SK-N-SH treated with all-trans-retinoic acid at 6 μM for 48 hours (cell line): Measurements from ENCODE around the gene GPR173.
A peak's percentile ranks its signal among the peaks of the same experiment; 100 is the strongest.

Experiments used
- ATAC-seq: fragments of 200-7000 bp; cut with Tn5 transposase; 3 replicates; pipeline ENCODE4 v1.9.1; 2020; ENCODE audit warnings: mild to moderate bottlenecking, moderate library complexity
- BACH2 ChIP-seq: fragments of 250-450 bp; sonication (Bioruptor Pico); IDR thresholded peaks from 2 replicates; pipeline ENCODE4 v1.9.0; 2021; ENCODE audit warnings: mild to moderate bottlenecking, borderline replicate concordance
- CSDC2 ChIP-seq: fragments of 250-450 bp; sonication (Bioruptor Pico); IDR thresholded peaks from 2 replicates; pipeline ENCODE4 v1.5.0; 2020; ENCODE audit warnings: mild to moderate bottlenecking, moderate library complexity
- ESRRG ChIP-seq: fragments of 250-450 bp; sonication (Bioruptor Pico); IDR thresholded peaks from 2 replicates; pipeline ENCODE4 v1.6.1; 2021; ENCODE audit warnings: mild to moderate bottlenecking
- GLIS3 ChIP-seq: fragments of 250-450 bp; sonication (Bioruptor Pico); IDR thresholded peaks from 2 replicates; pipeline ENCODE4 v1.5.0; 2020; ENCODE audit warnings: mild to moderate bottlenecking, moderate library complexity
- OSR1 ChIP-seq: fragments of 250-450 bp; sonication (Bioruptor Pico); IDR thresholded peaks from 2 replicates; pipeline ENCODE4 v1.8.0; 2022; ENCODE audit warnings: moderate library complexity, mild to moderate bottlenecking, inconsistent platforms
- SNAI2 ChIP-seq: fragments of 250-450 bp; sonication (Bioruptor Pico); IDR thresholded peaks from 2 replicates; pipeline ENCODE4 v1.5.0; 2020; ENCODE audit warnings: mild to moderate bottlenecking, moderate library complexity
- TCF4 ChIP-seq: fragments of 250-450 bp; sonication (Bioruptor Pico); IDR thresholded peaks from 2 replicates; pipeline ENCODE4 v1.8.0; 2021; ENCODE audit warnings: mild to moderate bottlenecking, moderate library complexity, borderline replicate concordance
- TOX ChIP-seq: fragments of 250-450 bp; sonication (Bioruptor Pico); IDR thresholded peaks from 2 replicates; pipeline ENCODE4 v1.8.0; 2021; ENCODE audit warnings: mild to moderate bottlenecking, moderate library complexity, borderline replicate concordance
- ZFP3 ChIP-seq: fragments of 250-450 bp; sonication (Bioruptor Pico); IDR thresholded peaks from 2 replicates; pipeline ENCODE4 v1.5.0; 2020; ENCODE audit warnings: mild to moderate bottlenecking, moderate library complexity
- ZFP30 ChIP-seq: fragments of 450-650 bp; formaldehyde crosslinking; IDR thresholded peaks from 2 replicates; pipeline ENCODE4 v1.5.0; 2022; ENCODE audit warnings: mild to moderate bottlenecking, moderate library complexity
- ZNF8 ChIP-seq: fragments of 450-650 bp; formaldehyde crosslinking; IDR thresholded peaks from 2 replicates; pipeline ENCODE4 v1.5.0; 2020; ENCODE audit warnings: mild to moderate bottlenecking, moderate library complexity
- TF ChIP-seq, protein P1 (sequence below): fragments of 250-450 bp; sonication (Bioruptor Pico); IDR thresholded peaks from 2 replicates; pipeline ENCODE4 v1.5.1; 2020; ENCODE audit warnings: low read depth, mild to moderate bottlenecking, moderate library complexity
- TF ChIP-seq, protein P2 (sequence below): fragments of 250-450 bp; sonication (Bioruptor Pico); IDR thresholded peaks from 2 replicates; pipeline ENCODE4 v1.5.0; 2020; ENCODE audit warnings: mild to moderate bottlenecking, moderate library complexity
- TF ChIP-seq, protein P3 (sequence below): fragments of 250-450 bp; sonication (Bioruptor Pico); IDR thresholded peaks from 2 replicates; pipeline ENCODE4 v1.8.0; 2020; ENCODE audit warnings: mild to moderate bottlenecking, moderate library complexity, borderline replicate concordance
- TF ChIP-seq, protein P4 (sequence below): fragments of 250-450 bp; sonication (Bioruptor Pico); IDR thresholded peaks from 2 replicates; pipeline ENCODE4 v1.8.0; 2021; ENCODE audit warnings: low read depth, mild to moderate bottlenecking, moderate library complexity, borderline replicate concordance

Gene GPR173

DNA sequence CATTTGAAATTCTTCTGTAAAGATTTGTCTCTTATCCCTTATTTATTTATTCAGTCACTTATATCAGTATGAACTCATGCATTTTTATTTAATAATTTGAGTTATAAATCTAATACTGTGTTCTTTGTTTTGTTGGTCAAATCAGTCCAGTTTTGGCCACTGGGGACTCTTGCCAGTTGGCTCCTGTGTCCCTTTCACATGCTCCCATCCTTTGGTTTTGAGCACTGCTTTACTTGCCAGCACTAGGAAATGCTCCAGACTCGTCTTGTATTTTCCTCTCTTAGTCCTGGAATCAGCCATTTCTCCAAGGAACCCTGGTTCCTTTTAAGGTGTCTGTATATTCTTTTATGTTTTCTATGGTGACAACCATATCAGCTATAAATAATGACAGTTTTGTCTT lies 73.4 kb downstream of the GPR173 start:
- TF ChIP-seq, protein P1, sequence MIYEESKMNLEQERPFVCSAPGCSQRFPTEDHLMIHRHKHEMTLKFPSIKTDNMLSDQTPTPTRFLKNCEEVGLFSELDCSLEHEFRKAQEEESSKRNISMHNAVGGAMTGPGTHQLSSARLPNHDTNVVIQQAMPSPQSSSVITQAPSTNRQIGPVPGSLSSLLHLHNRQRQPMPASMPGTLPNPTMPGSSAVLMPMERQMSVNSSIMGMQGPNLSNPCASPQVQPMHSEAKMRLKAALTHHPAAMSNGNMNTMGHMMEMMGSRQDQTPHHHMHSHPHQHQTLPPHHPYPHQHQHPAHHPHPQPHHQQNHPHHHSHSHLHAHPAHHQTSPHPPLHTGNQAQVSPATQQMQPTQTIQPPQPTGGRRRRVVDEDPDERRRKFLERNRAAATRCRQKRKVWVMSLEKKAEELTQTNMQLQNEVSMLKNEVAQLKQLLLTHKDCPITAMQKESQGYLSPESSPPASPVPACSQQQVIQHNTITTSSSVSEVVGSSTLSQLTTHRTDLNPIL (CRISPR knock-in tag) = no peak
- TF ChIP-seq TCF4 (CRISPR knock-in tag) = no peak
- no peak for TF ChIP-seq ZNF8 (CRISPR knock-in tag)
- TF ChIP-seq, all 23 proteins: peak for 0

DNA sequence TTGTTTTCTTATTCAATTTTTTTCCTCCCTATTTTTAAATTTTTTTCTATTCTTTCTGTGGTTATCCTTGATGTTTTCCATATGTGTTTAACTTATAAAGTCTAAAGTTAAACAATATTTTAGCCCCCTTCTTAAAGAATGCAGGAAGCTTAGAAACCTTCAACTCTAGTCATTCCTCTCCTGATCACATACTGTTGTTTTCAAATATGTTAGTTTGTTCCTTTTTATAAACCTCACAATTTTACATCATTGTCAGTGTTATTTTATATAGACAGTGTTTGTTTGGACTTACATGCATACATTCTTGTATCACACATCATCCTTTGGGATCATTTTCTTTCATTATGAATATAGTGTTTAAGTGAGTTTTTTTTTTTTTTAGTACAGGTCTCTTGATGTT lies 76.9 kb downstream of the GPR173 start:
- no peak for TF ChIP-seq TOX (CRISPR knock-in tag)
- TF ChIP-seq, protein P2, sequence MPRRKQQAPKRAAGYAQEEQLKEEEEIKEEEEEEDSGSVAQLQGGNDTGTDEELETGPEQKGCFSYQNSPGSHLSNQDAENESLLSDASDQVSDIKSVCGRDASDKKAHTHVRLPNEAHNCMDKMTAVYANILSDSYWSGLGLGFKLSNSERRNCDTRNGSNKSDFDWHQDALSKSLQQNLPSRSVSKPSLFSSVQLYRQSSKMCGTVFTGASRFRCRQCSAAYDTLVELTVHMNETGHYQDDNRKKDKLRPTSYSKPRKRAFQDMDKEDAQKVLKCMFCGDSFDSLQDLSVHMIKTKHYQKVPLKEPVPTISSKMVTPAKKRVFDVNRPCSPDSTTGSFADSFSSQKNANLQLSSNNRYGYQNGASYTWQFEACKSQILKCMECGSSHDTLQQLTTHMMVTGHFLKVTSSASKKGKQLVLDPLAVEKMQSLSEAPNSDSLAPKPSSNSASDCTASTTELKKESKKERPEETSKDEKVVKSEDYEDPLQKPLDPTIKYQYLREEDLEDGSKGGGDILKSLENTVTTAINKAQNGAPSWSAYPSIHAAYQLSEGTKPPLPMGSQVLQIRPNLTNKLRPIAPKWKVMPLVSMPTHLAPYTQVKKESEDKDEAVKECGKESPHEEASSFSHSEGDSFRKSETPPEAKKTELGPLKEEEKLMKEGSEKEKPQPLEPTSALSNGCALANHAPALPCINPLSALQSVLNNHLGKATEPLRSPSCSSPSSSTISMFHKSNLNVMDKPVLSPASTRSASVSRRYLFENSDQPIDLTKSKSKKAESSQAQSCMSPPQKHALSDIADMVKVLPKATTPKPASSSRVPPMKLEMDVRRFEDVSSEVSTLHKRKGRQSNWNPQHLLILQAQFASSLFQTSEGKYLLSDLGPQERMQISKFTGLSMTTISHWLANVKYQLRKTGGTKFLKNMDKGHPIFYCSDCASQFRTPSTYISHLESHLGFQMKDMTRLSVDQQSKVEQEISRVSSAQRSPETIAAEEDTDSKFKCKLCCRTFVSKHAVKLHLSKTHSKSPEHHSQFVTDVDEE (CRISPR knock-in tag) = no peak
- TF ChIP-seq SNAI2 (CRISPR knock-in tag) = no peak
- TF ChIP-seq ZFP3 (CRISPR knock-in tag) = no peak
- no peak for TF ChIP-seq OSR1 (CRISPR knock-in tag)
- no peak for TF ChIP-seq TCF4 (CRISPR knock-in tag)
- no peak for TF ChIP-seq BACH2
- TF ChIP-seq GLIS3 (CRISPR knock-in tag) = no peak
- ATAC-seq = no peak

More for the DNA sequence above, 73.4 kb downstream of the GPR173 start:
- no peak for ATAC-seq

DNA sequence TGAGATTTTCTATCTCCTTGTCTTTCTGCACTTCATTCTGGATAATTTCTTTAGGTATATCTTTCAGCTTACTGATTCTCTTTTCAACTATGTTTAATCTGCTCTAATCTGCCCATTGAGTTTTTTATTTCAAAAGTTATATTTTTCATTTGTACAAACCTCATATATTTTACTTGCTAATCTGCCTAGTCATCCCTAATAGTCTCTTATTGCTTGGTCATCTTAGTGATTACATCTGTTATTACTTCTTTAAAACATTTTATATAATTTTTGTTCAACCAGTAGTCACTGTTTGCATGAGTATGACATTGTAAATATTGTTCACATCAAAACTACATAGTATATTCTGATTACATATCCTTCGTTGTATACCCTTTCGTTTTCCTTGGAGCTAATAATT lies 77.8 kb downstream of the GPR173 start:
- no peak for ATAC-seq
- TF ChIP-seq, protein P3, sequence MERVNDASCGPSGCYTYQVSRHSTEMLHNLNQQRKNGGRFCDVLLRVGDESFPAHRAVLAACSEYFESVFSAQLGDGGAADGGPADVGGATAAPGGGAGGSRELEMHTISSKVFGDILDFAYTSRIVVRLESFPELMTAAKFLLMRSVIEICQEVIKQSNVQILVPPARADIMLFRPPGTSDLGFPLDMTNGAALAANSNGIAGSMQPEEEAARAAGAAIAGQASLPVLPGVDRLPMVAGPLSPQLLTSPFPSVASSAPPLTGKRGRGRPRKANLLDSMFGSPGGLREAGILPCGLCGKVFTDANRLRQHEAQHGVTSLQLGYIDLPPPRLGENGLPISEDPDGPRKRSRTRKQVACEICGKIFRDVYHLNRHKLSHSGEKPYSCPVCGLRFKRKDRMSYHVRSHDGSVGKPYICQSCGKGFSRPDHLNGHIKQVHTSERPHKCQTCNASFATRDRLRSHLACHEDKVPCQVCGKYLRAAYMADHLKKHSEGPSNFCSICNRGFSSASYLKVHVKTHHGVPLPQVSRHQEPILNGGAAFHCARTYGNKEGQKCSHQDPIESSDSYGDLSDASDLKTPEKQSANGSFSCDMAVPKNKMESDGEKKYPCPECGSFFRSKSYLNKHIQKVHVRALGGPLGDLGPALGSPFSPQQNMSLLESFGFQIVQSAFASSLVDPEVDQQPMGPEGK (CRISPR knock-in tag) = no peak
- TF ChIP-seq, protein P2 (CRISPR knock-in tag) = no peak
- no peak for TF ChIP-seq ZFP3 (CRISPR knock-in tag)
- TF ChIP-seq, protein P4, sequence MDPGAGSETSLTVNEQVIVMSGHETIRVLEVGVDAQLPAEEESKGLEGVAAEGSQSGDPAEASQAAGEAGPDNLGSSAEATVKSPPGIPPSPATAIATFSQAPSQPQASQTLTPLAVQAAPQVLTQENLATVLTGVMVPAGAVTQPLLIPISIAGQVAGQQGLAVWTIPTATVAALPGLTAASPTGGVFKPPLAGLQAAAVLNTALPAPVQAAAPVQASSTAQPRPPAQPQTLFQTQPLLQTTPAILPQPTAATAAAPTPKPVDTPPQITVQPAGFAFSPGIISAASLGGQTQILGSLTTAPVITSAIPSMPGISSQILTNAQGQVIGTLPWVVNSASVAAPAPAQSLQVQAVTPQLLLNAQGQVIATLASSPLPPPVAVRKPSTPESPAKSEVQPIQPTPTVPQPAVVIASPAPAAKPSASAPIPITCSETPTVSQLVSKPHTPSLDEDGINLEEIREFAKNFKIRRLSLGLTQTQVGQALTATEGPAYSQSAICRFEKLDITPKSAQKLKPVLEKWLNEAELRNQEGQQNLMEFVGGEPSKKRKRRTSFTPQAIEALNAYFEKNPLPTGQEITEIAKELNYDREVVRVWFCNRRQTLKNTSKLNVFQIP (CRISPR knock-in tag) = no peak
- TF ChIP-seq ZFP30 (CRISPR knock-in tag) = peak; percentile 84
- TF ChIP-seq TOX (CRISPR knock-in tag) = no peak

DNA sequence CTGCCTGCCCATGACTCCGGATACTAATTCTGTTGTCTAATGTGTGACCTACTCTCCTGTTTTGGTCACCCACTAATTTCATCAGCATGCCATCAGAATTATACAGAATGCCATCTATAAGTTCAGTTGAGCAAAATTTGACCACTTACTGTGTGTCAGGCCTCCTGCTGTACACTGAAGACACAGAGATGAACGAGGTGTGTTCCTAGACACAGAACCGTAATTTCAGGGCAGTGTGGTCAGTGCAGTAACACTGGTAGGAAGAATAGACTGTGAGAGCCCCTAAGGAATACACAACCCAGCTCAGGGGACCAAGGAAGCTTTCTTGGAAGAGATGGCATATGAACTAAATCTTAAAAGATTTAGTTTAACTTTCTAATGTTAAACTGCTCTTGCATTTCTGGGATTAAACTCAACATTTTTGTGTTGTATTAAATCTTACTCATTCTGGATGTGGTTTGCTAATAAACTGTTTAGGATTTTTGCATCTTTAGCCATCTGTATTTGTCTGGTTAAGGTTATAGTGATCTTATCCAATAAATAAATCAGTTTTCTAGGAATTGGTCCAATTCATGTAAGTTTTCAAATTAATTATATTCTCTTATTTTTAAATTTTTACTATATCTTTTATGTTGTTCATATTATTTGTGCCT lies 79.6 kb downstream of the GPR173 start:
- ATAC-seq = peak; percentile 67
- TF ChIP-seq BACH2 = no peak
- TF ChIP-seq, protein P4 (CRISPR knock-in tag) = no peak
- no peak for TF ChIP-seq ESRRG (CRISPR knock-in tag)
- no peak for TF ChIP-seq TOX (CRISPR knock-in tag)
- TF ChIP-seq CSDC2 (CRISPR knock-in tag) = no peak
- TF ChIP-seq OSR1 (CRISPR knock-in tag) = no peak
